HCT116 (cell line): ENCODE results near the gene ZNF133.

Experiments
- CTCF ChIP-seq, 3 experiments: fragments of 200-600 bp in 1 of 3; sonication (generic) in 1 of 3; IDR thresholded peaks in 2 of 3; conservative IDR thresholded peaks in 1 of 3; 2 replicates each; pipeline ENCODE4 v1.5.1; 2012 to 2017; ENCODE audit warnings: low read depth in 2 of 3, low read length in 2 of 3, antibody characterized with exemption in 1 of 3, borderline replicate concordance in 1 of 3, control low read depth in 1 of 3, mild to moderate bottlenecking in 1 of 3, mixed read lengths in 1 of 3, mixed run types in 1 of 3, moderate library complexity in 1 of 3; ENCODE audit not compliant: insufficient read depth in 1 of 3
- EZH2 ChIP-seq: fragments of 200-600 bp; sonication (generic); IDR thresholded peaks from 2 replicates; pipeline ENCODE4 v1.6.1; 2017; ENCODE audit warnings: antibody characterized with exemption, mixed run types
- POLR2A ChIP-seq: IDR thresholded peaks from 2 replicates; pipeline ENCODE4 v1.7.0; 2011; ENCODE audit warnings: borderline replicate concordance; ENCODE audit not compliant: insufficient read depth, insufficient read length; ENCODE audit errors: extremely low read depth
- SP1 ChIP-seq: IDR thresholded peaks from 2 replicates; pipeline ENCODE4 v1.6.1; 2012; ENCODE audit warnings: low read depth
- SRF ChIP-seq: IDR thresholded peaks from 2 replicates; pipeline ENCODE4 v1.6.1; 2012; ENCODE audit warnings: low read depth
- TCF7L2 ChIP-seq: IDR thresholded peaks from 2 replicates; pipeline ENCODE4 v1.7.0; 2011; ENCODE audit warnings: borderline replicate concordance, inconsistent platforms; ENCODE audit not compliant: insufficient read depth, insufficient read length; ENCODE audit errors: extremely low read depth

GRCh38 chr20:18364768-18365167 is 76.4 kb downstream of the ZNF133 start:
- no peak for TF ChIP-seq EZH2
- TF ChIP-seq POLR2A = no peak
- no peak for TF ChIP-seq CTCF (IDR thresholded peaks at IDR 0.05 in 2 of 3, conservative IDR thresholded peaks at IDR 0.05 in 1 of 3; ENCODE audit: borderline replicate concordance in 1 of 3, insufficient read depth in 1 of 3, low read depth in 2 of 3, low read length in 2 of 3)
- TF ChIP-seq SP1 = no peak
- TF ChIP-seq TCF7L2 = no peak
- no peak for TF ChIP-seq SRF
